SW 1271 (cell line): Measurements from ENCODE around the gene APOL2.
"Not testable (repeated sequence)": the region's sequence is repeated elsewhere in the genome, so short reads cannot be mapped to it uniquely, and the experiment has no call there.

Experiments
- DNase-seq, 2 experiments: peaks; one replicate each; lab custom pipeline; 2025; lab: John Stamatoyannopoulos, UW

Gene APOL2

DNA sequence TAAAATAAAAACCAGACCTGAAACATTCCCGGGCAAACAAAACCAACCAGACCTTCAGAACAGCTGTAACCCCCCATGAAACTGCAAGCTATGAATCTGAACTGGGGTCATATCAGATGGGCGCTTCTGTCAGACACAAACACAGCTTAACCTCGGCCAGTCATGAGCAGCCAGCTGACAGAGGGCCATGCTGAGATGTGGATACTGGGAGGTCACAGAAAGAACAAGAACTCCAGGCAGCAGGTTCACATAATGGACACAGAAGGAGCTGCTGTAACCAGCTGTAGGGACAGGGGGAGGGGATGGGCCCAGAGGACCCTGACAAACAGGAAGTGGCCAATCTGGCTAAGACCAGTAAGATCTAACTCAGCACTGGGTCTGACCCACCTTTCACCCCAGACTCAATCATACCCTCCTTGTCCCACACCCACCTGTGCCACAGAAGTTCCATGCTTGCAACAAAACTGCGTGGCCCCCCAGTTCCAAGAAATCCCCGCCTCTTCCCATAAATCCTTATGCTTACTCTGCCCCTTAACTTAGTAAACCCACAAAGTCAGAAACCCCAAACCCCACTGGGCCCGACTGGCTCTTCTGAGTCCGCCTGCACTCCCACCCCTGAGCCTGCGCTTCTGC is 41.7 kb downstream of the APOL2 start:
- no peak for DNase-seq

DNA sequence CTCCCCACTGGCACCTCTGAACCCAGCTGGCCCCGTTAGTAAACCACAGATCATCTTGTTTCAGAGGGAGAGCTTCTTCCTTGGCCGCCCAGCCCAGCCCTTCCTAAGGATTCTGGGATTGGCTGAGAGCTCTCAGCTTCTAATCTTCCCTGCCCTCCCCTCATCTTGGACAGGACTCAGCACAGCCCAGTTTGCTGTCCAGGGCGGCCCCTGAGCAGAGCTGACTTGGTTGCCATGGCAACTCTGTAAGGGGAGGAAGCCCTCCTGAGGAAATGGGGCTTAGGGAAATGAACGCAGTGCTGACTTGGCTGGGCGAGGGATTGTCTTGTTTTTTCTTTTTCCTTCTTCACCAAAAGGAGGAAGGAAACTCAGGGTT is 42.3 kb downstream of the APOL2 start:
- no peak for DNase-seq

GRCh38 chr22:36196254-36197064 is 42.9 kb downstream of the APOL2 start:
- DNase-seq, result no peak

DNA sequence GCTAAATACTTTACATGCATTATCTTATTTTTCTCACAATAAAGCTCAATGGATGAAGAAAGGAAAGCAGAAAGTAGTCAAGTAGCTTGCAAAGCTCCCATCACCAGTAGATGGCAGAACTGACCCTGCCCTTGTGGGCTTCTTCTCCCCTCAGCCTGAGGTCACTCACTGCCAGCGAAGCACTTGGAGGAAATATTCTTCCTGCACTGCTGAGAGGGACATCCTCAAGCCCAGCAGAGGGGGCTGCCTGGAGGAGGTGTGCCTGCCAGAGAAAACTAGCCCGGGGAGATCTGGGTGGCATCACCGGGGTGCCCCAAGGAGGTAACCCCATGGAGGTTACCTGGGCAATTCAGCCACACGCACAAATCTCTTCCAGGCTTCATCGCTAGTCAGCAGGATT is 44.4 kb downstream of the APOL2 start:
- DNase-seq, result peak in 1 of 2 experiments; percentile 20

- no peak for DNase-seq
Measured at GRCh38 chr22:36194385-36194784, 44.9 kb downstream of the APOL2 start.

DNA sequence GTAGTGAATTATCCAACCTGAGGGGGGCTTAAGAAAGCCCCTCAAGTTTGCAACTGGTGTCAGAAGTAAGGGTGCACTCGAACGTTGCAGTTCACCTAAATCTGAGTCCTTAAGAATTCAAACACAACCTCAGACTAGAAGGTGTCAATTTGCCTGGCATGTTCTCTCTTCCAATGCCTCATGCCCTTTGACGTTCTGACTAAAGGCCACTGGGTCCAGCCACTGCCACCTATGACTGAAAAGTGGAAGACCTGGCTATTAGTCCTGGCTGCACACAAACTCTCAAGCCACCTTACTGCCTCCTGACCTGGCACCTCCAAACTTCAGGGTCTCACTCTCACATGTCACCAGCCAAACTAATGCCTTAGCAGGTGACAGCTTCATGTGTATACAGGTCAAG is 45.8 kb downstream of the APOL2 start:
- DNase-seq, result no peak

DNA sequence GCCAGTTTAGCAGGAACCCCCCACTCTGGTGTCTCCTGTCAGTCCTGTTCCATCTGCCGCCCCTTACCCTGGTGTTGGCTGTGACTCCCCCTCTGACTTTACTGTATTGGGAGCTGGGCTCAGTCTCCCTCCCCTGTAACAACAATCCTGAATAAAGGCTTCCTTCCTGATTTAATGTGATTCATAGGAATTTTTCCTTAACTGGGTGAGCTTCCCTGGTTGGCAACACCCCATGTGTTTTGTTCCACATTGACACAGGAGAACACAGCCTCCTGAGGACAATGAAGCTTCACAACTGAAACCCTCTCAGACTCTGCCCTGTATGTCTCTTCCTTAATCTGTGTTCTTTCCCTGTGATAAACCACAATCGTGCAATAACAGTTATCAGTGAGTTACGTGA is 46.2 kb downstream of the APOL2 start:
- no peak for DNase-seq

- no peak for DNase-seq
Measured at GRCh38 chr22:36192542-36192941, 46.8 kb downstream of the APOL2 start.

DNA sequence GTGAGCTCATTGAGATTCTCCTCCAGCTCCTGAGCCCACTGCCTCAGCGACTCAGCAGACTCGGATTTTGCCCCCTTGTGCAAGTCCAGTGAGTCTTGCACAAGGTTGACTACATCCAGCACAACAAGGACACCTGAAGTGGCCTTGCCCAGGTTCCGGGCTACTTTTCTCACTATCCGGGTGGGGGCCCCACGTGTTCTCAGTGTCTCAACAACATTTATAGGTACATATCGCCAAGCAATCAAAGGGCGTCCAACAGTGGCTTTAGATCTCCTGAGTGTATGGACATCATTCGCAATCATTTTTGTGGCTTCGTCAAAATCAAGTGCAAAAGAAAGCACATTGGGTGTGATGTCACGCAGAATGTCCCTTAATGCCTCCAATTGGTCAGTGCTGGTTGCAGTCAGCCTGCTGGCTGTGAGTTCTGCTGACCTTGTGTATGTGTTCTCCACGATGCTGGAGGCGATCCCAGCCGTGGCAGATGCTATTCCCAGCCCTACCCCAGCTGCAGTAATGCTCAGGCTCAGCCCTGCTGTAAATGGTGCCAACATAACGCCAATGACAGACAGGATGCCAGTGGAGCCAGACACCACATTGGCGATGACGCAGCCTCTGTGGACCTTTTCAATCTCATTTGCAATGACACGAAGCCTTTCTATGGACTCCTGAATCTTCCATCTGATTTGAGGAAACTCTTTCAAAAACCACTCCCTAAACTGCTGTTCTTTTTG is 48.1 kb downstream of the APOL2 start:
- no peak for DNase-seq

GRCh38 chr22:36187862-36188261 is 51.5 kb downstream of the APOL2 start:
- DNase-seq, result not testable (repeated sequence)

DNA sequence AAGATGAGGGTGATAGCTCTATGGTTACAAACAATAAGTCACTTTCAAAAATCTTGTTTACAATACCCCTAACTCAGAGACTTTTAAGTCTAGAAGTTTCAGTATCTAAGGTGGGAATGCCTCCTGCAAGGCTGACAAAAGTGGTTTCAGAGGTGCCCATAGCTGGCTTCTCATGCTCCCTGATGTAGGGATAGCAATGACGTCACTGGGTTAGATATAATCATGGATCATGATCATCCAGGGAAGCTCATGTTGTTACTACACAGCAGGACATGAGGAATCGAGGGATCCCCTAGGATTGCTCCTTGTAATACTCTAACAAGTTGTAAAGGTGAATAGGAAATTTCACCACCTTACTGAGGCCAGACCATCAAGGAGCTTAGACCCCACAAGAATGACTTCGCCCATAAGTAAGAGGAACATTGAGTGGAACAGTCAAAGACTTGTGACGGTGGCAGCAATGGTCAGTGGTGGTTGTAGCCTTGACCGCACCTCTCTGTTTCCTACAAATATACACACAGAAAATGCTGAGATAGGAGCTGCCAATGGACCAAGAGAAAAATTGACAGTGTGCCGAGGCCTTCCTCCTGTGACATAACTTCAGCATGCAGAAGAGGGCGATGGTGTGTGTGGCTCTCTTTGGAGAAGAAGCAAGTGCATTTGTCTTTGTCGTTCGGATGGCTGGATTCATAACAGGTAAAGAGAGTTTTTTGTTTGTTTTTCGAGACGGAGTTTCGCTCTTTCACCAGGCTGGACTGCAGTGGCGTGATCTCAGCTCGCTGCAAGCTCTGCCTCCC is 53.3 kb downstream of the APOL2 start:
- DNase-seq, result no peak

DNA sequence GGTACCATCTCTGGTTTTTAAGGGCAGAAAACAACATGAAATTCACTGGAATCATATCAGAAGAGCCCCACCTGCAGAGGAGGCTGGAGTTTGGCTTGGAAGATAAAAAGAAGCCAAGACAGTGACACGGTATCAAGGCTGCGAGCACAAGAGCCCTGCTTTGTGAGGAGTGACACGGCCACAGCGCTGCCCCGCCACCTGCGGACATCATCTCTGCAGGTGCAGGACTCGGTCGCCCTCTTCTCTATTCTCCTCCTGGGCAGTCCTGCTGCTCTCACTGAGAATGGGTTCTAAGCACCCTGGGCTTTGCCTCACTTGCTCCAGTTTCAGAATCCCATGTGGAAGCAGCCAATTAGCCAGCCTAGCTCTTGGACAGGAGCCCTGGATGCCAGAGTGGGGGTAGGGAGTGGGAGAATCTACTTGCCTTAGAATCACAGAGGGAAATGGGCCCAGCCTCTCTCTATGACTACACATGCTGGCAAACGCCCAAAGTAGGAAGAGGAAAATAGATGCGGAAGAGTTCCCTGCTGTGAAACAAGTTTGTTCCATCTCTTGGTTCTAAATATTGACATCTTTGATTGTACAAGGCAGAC is 54.8 kb downstream of the APOL2 start:
- no peak for DNase-seq

- DNase-seq, result no peak
Measured at GRCh38 chr22:36183446-36183845, 55.9 kb downstream of the APOL2 start.

DNA sequence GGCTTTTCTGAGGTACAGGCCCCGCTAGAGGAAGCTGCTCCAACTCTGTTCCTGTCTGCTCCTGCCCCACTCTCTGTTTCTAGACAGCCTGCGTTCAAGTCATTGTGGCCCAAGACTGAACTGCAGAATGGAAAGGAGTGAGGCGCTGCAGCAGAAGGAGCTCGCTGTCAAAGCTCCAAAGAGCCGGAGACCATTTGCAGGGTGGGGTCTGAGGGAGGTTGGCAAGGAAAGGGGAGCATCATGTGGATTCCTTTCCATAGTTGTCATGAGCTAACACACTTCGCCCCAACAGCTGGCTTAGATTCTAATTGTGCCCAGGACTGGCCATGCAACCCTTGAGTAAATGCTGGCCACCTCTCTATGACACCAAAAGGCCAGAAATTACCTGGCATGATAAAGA is 56.5 kb downstream of the APOL2 start:
- no peak for DNase-seq

- DNase-seq, result no peak
Measured at GRCh38 chr22:36182056-36182455, 57.3 kb downstream of the APOL2 start.

DNA sequence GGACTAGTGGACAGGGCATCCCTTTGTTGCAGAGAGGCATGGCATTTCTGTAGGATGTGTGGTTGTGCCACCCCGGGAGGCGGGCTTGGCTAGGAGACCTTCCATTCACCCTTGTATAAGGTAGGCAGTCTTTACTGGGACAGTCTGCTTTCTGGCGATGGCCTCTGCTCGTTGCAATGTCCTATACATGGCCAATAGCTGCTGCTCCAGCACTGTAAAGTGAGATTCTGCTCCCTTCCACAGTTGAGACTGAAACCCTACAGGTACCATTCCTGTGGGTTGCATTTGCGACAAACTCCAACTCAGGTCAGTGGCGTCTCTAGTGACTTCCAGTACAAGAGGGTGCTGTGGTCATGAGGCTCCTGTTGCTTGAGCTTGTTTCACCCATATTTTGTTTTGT is 58.4 kb downstream of the APOL2 start:
- DNase-seq, result no peak

GRCh38 chr22:36180038-36180880 is 59.1 kb downstream of the APOL2 start:
- peak in 1 of 2 experiments; percentile 26 for DNase-seq

GRCh38 chr22:36177160-36177559 is 62.2 kb downstream of the APOL2 start:
- DNase-seq, result no peak
